Left lung (tissue), 10 donors: ENCODE data around the gene RNF146. TPM values are rescaled to one million over a fixed set of nuclear protein-coding genes. Genes with fewer than 3 reads are reported as not detected.

Experiments
- ATAC-seq: fragments of 200-7000 bp; cut with Tn5 transposase; one replicate; pipeline ENCODE4 v1.9.1; 2020; ENCODE audit warnings: moderate library complexity
- DNase-seq, 4 donors: peaks; one replicate each; pipeline ENCODE4 v3.0.0-alpha.2; 2013 to 2020
- H3K27ac ChIP-seq, 2 donors: fragments of 200-600 bp; sonication (generic) in 1 of 2; one replicate each; pipeline versions ENCODE4 v1.5.0 to v1.8.0; 2020 to 2021
- H3K27me3 ChIP-seq, 2 donors: fragments of 200-600 bp; sonication (generic) in 1 of 2; one replicate each; pipeline versions ENCODE4 v1.5.0 to v1.8.0; 2020 to 2021
- H3K36me3 ChIP-seq, 2 donors: fragments of 200-600 bp; sonication (generic) in 1 of 2; one replicate each; pipeline versions ENCODE4 v1.5.0 to v1.8.0; 2020 to 2021
- H3K4me1 ChIP-seq, 2 donors: fragments of 200-600 bp; one replicate each; pipeline ENCODE4 v1.8.0; 2021
- H3K4me3 ChIP-seq, 2 donors: fragments of 200-600 bp; sonication (generic) in 1 of 2; one replicate each; pipeline versions ENCODE4 v1.5.0 to v1.8.0; 2020 to 2021; ENCODE audit warnings: mild to moderate bottlenecking in 1 of 2
- H3K9me3 ChIP-seq, 2 donors: fragments of 200-600 bp; sonication (generic) in 1 of 2; one replicate each; pipeline versions ENCODE4 v1.5.0 to v1.8.0; 2020 to 2021
- CTCF ChIP-seq, 2 donors: fragments of 200-600 bp; sonication (generic) in 1 of 2; IDR thresholded peaks; one replicate each; pipeline versions ENCODE4 v1.5.0 to v1.8.0; 2021; ENCODE audit warnings: antibody characterized with exemption in 2 of 2
- intact Hi-C, 2 donors: fragments of 100-400 bp; cut with DNase I; formaldehyde crosslinking; loops; one replicate each; pipeline versions ENCODE4 v1.11.2 to v1.14.2; 2022
- polyA plus RNA-seq, 6 donors: library from polyadenylated mRNA; unstranded; fragments of 120-200 nt; gene quantifications; one replicate each; pipeline ENCODE4 v1.2.1, GENCODE V29; 2013; ENCODE audit not compliant: insufficient read length in 6 of 6
- total RNA-seq, 2 donors: library from RNA; stranded (reverse); fragmentation: NEBNext Ultra II Directional; extraction: Animal tissue kit (Norgen Biotek cat#: 25700); gene quantifications; one replicate each; pipeline ENCODE4 v1.2.1, GENCODE V29; 2021
- donor health status: DM: no; HTN: yes; CAD: no.
- donor health status: DM: no; HTN: no; CAD: no.

Gene RNF146
- total and polyA plus RNA-seq, 8 donors: 46.4 to 129 (median 106) TPM

- intact Hi-C loops: loop anchor here in 1 of 2 donors (10.0 kb wide), 1 partner anchor 245 kb away; no protein-coding TSS in a partner anchor
- no peak for TF ChIP-seq CTCF (IDR thresholded peaks at IDR 0.05)
- no peaks in the 10 kb centered on the region for H3K27me3 ChIP-seq
Observed at GRCh38 chr6:127299522-127300240, 33.0 kb downstream of the RNF146 start.

GRCh38 chr6:127300411-127300810 lies 33.7 kb downstream of the RNF146 start:
- peaks cover 0 to 20% of the 10 kb centered on the region in 2 donors for H3K36me3 ChIP-seq
- H3K27me3 ChIP-seq: no peaks in the 10 kb centered on the region
- H3K9me3 ChIP-seq: no peaks in the 10 kb centered on the region
- H3K27ac ChIP-seq: peak overlapping the region in 1 of 2 donors; percentile 37
- DNase-seq: no peak
- intact Hi-C loops: loop anchor here in 1 of 2 donors (10.0 kb wide), 1 partner anchor 244 kb away; no protein-coding TSS in a partner anchor
- peaks cover 21 to 37% of the 10 kb centered on the region in 2 donors for H3K4me1 ChIP-seq
- no peak overlapping the region for H3K4me3 ChIP-seq
- peak; percentile 55 for ATAC-seq
- TF ChIP-seq CTCF (IDR thresholded peaks at IDR 0.05): no peak

More at GRCh38 chr6:127299522-127300240, 33.0 kb downstream of the RNF146 start:
- no peak for ATAC-seq
- H3K9me3 ChIP-seq: no peaks in the 10 kb centered on the region
- H3K4me3 ChIP-seq: no peak overlapping the region
- DNase-seq: no peak
- H3K27ac ChIP-seq: peak overlapping the region in 1 of 2 donors; percentile 30
- H3K4me1 ChIP-seq: peaks cover 21 to 37% of the 10 kb centered on the region in 2 donors
- peaks cover 0 to 26% of the 10 kb centered on the region in 2 donors for H3K36me3 ChIP-seq

GRCh38 chr6:127301199-127301700 lies 34.6 kb downstream of the RNF146 start:
- ATAC-seq (peak; percentile 50), DNase-seq (no peak)
- TF ChIP-seq CTCF (IDR thresholded peaks at IDR 0.05): no peak
- H3K27me3 ChIP-seq: no peaks in the 10 kb centered on the region
- H3K36me3 ChIP-seq: peaks cover 0 to 14% of the 10 kb centered on the region in 2 donors
- H3K27ac ChIP-seq: peak overlapping the region in 1 of 2 donors; percentile 37
- intact Hi-C loops: loop anchor here in 1 of 2 donors (10.0 kb wide), 1 partner anchor 244 kb away; no protein-coding TSS in a partner anchor
- no peaks in the 10 kb centered on the region for H3K9me3 ChIP-seq
- no peak overlapping the region for H3K4me3 ChIP-seq
- peaks cover 21 to 37% of the 10 kb centered on the region in 2 donors for H3K4me1 ChIP-seq

- Histone ChIP-seq H3K27me3 (no peaks in the 10 kb centered on the region), H3K9me3 (peaks cover 0 to 2% of the 10 kb centered on the region in 2 donors), H3K27ac (no peak overlapping the region), H3K4me1 (peaks cover 21 to 37% of the 10 kb centered on the region in 2 donors), H3K36me3 (peaks cover 0 to 4% of the 10 kb centered on the region in 2 donors), H3K4me3 (no peak overlapping the region)
- DNase-seq (peak in 2 of 4 donors; percentile 43 to 68), ATAC-seq (peak; percentile 77)
- TF ChIP-seq CTCF (IDR thresholded peaks at IDR 0.05): peak; percentile 54 to 69
- intact Hi-C loops: loop anchor here in 1 of 2 donors (10.0 kb wide), 1 partner anchor 242 kb away; no protein-coding TSS in a partner anchor
Observed at GRCh38 chr6:127302728-127303660, 36.3 kb downstream of the RNF146 start.
